NCI-H2029 (cell line): ENCODE results near the gene ZNF384.

ENCODE experiments used
- DNase-seq: peaks from one replicate; lab custom pipeline; 2025; lab: John Stamatoyannopoulos, UW

ZNF384 gene

GRCh38 chr12:6620137-6620884 is 68.9 kb downstream of the ZNF384 start:
- no peak for DNase-seq

GRCh38 chr12:6618483-6619225 is 70.5 kb downstream of the ZNF384 start:
- no peak for DNase-seq
